AG08396 (cell line): ENCODE results near the gene RAMP2.
"Not testable (repeated sequence)": the region's sequence is repeated elsewhere in the genome, so short reads cannot be mapped to it uniquely, and the experiment has no call there.

Experiments used
- DNase-seq: peaks from one replicate; pipeline ENCODE4 v3.0.0; 2012; ENCODE audit warnings: low spot score, mixed read lengths

Gene RAMP2

GRCh38 chr17:42769964-42770363 is 8.9 kb downstream of the RAMP2 start:
- not testable (repeated sequence) for DNase-seq

GRCh38 chr17:42772945-42773289 is 11.9 kb downstream of the RAMP2 start:
- no peak for DNase-seq

- peak; percentile 89 for DNase-seq
Measured at GRCh38 chr17:42773290-42774035, 12.4 kb downstream of the RAMP2 start, which contains the start of gene VPS25. Gene VPS25, plus strand, starts transcription at chr17:42773449. Its CDS starts 27 bp downstream, at chr17:42773476.

- peak; percentile 49 for DNase-seq
Measured at GRCh38 chr17:42774066-42774745, 13.2 kb downstream of the RAMP2 start.

GRCh38 chr17:42775534-42776098 is 14.6 kb downstream of the RAMP2 start:
- no peak for DNase-seq

GRCh38 chr17:42778570-42778969 is 17.5 kb downstream of the RAMP2 start:
- no peak for DNase-seq

DNA sequence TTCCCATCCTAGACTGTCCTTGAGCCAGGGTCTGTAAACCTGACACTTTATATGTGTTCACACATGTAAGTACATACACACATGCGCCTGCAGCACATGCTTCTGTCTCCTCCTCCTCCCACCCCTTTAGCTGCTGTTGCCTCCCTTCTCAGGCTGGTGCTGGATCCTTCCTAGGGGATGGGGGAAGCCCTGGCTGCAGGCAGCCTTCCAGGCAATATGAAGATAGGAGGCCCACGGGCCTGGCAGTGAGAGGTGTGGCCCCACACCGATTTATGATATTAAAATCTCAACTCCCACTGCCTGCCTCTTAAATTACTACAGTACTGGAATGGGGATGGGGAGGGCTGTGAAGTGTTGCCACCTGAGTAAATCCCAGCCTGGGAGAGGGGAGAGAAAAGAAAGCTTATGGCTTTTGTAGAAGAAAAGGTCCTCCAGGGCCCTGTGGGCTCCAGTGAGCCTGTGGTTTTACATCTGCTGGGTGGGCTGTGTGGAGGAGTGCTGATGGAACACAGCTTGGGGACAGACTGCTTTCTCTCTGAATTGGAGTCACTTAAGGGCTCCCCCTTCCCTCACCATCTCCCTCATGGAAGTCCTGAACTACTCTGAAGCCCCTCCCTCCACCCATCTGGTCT is 18.4 kb downstream of the RAMP2 start:
- no peak for DNase-seq

DNA sequence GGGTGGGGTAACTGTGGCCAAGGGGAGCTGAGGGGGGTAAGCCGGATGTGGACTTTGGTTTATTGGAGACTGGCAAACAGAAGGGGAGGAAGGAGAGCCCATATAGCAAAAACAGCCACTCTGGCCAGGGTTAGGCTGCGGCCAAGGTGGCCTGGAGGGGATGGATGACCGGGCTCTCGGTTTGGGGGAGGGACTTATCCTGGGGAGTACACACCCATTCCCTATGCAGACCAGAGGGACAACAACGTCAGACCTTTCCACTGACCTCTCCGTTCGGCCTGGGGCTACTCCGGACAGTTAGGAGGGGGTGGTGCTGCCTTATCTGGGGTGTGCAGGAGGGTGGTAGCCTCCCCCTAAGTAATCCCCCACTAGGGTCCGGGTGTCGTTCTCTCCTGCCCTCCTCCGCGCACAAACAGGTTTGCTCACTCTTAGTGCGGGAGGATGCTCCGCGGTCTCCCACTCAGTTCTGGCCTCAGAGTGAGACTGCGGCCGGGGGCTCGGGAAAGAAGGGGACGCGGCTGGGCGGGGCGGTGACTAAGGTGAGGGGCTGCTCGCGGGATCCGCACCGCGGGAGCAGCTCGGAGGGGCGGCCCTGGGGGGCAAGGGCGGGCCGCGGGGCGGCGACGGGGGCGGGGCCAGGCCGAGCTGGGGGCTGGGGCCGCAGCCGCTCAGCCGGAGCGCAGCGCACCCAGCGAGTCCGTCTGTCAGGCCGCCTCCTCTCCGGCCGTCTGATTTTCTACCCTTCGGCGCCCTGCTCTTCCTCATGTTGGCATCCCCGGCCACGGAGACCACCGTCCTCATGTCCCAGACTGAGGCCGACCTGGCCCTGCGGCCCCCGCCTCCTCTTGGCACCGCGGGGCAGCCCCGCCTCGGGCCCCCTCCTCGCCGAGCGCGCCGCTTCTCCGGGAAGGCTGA is 19.2 kb downstream of the RAMP2 start, which contains the start of gene WNK4:
TSS of gene WNK4 (plus strand) at position 675 of the 915 bp plus-strand sequence. CDS start at position 764, 89 bp downstream.
- DNase-seq, result peak; percentile 79

DNA sequence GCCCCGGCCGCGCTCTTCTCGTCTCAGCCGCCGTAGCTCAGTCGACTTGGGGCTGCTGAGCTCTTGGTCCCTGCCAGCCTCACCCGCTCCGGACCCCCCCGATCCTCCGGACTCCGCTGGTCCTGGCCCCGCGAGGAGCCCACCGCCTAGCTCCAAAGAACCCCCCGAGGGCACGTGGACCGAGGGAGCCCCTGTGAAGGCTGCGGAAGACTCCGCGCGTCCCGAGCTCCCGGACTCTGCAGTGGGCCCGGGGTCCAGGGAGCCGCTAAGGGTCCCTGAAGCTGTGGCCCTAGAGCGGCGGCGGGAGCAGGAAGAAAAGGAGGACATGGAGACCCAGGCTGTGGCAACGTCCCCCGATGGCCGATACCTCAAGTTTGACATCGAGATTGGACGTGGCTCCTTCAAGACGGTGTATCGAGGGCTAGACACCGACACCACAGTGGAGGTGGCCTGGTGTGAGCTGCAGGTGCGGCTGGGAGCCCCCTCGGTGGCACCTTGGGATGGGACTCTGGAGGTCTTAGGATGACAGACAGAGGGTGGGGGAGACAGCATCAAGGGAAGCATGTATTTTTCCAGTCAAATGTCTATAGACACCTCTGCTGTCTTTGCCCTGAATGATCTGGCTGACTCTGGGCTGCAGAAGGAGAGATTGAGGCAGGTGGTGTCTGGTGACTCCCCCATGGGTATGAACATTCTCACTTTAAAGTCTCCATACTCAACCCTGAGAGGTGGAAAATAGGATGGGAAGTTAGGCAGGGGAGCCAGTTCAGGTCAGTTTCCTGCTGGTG is 20.0 kb downstream of the RAMP2 start:
- DNase-seq, result peak; percentile 42

- no peak for DNase-seq
Measured at GRCh38 chr17:42781639-42782165, 20.7 kb downstream of the RAMP2 start.

DNA sequence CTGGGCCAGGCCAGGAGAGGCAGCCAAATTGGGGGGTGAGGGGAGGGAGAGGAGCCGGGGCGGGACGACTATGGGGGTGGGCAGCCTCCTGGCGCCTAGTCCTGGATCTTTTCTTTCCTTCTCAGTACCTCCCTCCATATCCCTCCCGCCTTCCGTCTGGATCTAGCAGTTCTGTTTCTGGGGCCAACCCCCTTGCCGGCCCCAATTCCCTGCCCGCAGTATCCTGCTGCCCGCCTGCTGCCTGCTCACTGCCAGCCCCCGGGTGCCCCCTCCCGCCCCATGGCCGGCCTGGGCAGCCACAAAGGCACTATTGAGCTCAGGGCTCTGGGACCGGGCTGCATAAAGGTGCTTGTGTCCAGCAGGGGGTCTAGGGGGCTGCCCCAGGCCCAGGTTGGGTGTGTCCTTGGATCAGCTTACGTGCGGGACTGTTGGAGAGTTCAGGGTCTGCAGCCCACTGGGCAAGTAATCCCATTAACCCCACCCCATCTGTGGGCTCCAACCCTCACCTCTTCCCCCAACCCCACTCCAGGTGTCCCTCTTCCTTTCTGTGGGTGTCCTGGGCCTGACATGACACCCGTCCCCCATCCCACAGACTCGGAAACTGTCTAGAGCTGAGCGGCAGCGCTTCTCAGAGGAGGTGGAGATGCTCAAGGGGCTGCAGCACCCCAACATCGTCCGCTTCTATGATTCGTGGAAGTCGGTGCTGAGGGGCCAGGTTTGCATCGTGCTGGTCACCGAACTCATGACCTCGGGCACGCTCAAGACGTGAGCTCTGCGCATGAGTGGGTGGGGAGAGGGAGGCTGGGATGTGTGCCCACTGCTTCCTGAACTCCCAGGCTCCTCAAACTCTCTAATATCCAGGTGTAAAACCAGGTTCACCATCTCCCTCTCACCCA is 21.4 kb downstream of the RAMP2 start:
- DNase-seq, result peak; percentile 36

- DNase-seq, result peak; percentile 68
Measured at GRCh38 chr17:42783062-42783790, 22.2 kb downstream of the RAMP2 start.

GRCh38 chr17:42783791-42784138 is 22.7 kb downstream of the RAMP2 start:
- DNase-seq, result no peak

DNA sequence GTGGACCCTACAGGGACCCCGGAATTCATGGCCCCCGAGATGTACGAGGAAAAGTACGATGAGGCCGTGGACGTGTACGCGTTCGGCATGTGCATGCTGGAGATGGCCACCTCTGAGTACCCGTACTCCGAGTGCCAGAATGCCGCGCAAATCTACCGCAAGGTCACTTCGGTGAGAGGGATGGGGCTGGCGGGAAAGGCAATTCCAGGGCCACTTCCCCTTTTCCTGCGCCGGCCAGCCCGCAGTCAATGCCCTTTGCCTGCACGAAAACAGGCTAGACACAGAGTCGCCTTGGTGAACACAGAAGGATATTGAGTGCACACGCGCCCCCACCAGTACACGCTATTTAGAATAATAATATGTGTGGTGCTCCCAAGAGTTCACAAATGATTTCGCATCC is 23.4 kb downstream of the RAMP2 start:
- no peak for DNase-seq

GRCh38 chr17:42784811-42785592 is 24.0 kb downstream of the RAMP2 start:
- no peak for DNase-seq

GRCh38 chr17:42787266-42787665 is 26.2 kb downstream of the RAMP2 start:
- no peak for DNase-seq

- DNase-seq, result no peak
Measured at GRCh38 chr17:42791948-42792347, 30.9 kb downstream of the RAMP2 start.

- DNase-seq, result no peak
Measured at GRCh38 chr17:42792545-42792944, 31.5 kb downstream of the RAMP2 start.
